ENCODE data around the gene GNG14. TPM values are rescaled to one million over a fixed set of nuclear protein-coding genes. Genes with fewer than 3 reads are reported as not detected.

GNG14 gene
- total RNA-seq, 1 experiment from 2014 or later: not detected

DNA sequence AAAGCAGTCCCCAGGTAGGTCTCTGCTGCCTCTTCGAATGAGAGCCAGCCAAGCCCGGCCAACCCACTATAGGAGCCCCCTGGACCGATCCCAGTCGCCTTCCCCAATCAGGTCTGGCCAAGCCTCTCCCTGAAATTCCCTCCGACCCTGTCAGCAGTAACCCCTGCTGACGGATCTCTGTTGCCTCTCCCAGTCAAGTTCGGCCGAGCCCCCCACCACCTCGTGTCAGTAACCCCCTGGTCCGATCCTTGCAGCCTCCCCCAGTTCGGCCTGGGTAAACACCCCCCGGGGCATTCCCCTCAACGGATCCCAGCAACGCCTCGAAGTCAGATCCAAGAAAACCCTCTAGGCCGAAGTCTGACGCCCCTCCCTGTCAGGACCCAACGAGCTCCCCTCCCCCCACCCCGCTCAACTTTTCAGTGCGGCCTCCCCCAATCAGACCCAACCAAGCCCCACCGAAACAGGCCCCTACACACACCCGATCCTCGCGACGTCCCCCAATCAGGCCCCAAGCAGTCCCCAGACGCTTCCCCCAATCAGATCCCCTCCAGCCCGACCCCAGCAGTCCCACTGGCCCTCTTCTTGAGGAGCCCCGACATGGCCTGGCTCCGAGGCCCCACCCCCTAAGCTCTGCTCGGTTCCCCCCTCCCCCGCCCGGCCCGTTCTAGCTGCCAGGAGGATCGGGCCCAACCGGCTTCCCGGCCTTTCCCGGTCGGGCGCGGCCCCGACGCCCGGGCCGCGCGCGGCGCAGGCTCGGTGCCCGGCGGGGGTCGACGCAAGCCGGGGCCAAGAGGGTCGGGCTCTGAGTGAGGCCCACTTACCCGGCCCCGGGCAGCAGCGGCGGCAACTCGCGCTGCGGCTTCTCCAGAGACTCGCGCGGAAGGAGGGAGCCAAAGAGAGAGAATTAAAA lies 34.1 kb downstream of the GNG14 start:
- ChIA-PET CTCF (interaction anchor here (0.6 to 3.0 kb wide), 9 partner anchors 11 to 323 kb away, joined by 3 to 17 read pairs (median 3); partner anchors contain the start of gene TRIR), POLR2A (interaction anchor here (1.1 to 3.9 kb wide), 5 partner anchors 12 to 70 kb away, joined by 3 to 32 read pairs (median 15); partner anchors contain the start of genes GET3 and JUNB), RAD21 (ENCODE audit: low non-redundant PET in 1 of 2, low total read pairs in 2 of 2, uncharacterized antibody in 2 of 2, unreplicated experiment in 2 of 2) (interaction anchor here in 1 of 2 experiments (1.0 kb wide), 1 partner anchor 12 kb away, joined by 5 read pairs; no protein-coding TSS in a partner anchor)
- no peaks in the 10 kb centered on the region for H3K27me3 ChIP-seq (ENCODE audit: insufficient read depth, low read length)
- no peak overlapping the region for H2AFZ ChIP-seq (ENCODE audit: low read depth, low read length, poor library complexity, severe bottlenecking)
- H3K4me3 ChIP-seq (replicated peaks in 1 of 2; ENCODE audit: low read depth in 1 of 2, low read length in 2 of 2): peak overlapping the region; percentile 82 to 93
- intact Hi-C loops (cut with micrococcal nuclease): no loop called here
- no peaks in the 10 kb centered on the region for H4K20me1 ChIP-seq (ENCODE audit: insufficient read depth)
- no peaks in the 10 kb centered on the region for H3K9me2 ChIP-seq (ENCODE audit: insufficient read depth)
- BruUV-seq (replicated peaks): no TSS peak
- H3K9me3 ChIP-seq (ENCODE audit: control insufficient read depth in 1 of 2, insufficient read depth in 1 of 2, low read depth in 1 of 2, low read length in 2 of 2): no peaks in the 10 kb centered on the region
- peaks cover 5 to 21% of the 10 kb centered on the region in 2 experiments; a peak in 2 of 4 replicates for H3K36me3 ChIP-seq (ENCODE audit: control insufficient read depth in 1 of 2, insufficient read depth in 2 of 2, low read length in 2 of 2)
- DNase-seq (ENCODE audit: low read depth, low spot score) (no peak), ATAC-seq (peak; percentile 59)
- H3K79me2 ChIP-seq (ENCODE audit: insufficient read depth, low read length): peaks cover 67% of the 10 kb centered on the region
- TF ChIP-seq RAD21 (IDR thresholded peaks at IDR 0.05; ENCODE audit: low read depth) (no peak), YY1 (IDR thresholded peaks at IDR 0.05; ENCODE audit: extremely low read depth, insufficient replicate concordance, low read depth, low read length) (no peak), FOSL1 (IDR thresholded peaks at IDR 0.05; ENCODE audit: low read depth) (no peak), EZH2 (IDR thresholded peaks at IDR 0.05) (no peak), ZFX (IDR thresholded peaks at IDR 0.05) (peak; percentile 82; the same call in 1 of the 2 replicates), ELF1 (IDR thresholded peaks at IDR 0.05; ENCODE audit: borderline replicate concordance, low read depth) (no peak)
- TF ChIP-seq, protein P1, sequence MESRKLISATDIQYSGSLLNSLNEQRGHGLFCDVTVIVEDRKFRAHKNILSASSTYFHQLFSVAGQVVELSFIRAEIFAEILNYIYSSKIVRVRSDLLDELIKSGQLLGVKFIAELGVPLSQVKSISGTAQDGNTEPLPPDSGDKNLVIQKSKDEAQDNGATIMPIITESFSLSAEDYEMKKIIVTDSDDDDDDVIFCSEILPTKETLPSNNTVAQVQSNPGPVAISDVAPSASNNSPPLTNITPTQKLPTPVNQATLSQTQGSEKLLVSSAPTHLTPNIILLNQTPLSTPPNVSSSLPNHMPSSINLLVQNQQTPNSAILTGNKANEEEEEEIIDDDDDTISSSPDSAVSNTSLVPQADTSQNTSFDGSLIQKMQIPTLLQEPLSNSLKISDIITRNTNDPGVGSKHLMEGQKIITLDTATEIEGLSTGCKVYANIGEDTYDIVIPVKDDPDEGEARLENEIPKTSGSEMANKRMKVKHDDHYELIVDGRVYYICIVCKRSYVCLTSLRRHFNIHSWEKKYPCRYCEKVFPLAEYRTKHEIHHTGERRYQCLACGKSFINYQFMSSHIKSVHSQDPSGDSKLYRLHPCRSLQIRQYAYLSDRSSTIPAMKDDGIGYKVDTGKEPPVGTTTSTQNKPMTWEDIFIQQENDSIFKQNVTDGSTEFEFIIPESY (IDR thresholded peaks at IDR 0.05; ENCODE audit: extremely low read depth, insufficient replicate concordance, low read length): no peak
- TF ChIP-seq, protein P2, sequence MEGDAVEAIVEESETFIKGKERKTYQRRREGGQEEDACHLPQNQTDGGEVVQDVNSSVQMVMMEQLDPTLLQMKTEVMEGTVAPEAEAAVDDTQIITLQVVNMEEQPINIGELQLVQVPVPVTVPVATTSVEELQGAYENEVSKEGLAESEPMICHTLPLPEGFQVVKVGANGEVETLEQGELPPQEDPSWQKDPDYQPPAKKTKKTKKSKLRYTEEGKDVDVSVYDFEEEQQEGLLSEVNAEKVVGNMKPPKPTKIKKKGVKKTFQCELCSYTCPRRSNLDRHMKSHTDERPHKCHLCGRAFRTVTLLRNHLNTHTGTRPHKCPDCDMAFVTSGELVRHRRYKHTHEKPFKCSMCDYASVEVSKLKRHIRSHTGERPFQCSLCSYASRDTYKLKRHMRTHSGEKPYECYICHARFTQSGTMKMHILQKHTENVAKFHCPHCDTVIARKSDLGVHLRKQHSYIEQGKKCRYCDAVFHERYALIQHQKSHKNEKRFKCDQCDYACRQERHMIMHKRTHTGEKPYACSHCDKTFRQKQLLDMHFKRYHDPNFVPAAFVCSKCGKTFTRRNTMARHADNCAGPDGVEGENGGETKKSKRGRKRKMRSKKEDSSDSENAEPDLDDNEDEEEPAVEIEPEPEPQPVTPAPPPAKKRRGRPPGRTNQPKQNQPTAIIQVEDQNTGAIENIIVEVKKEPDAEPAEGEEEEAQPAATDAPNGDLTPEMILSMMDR (IDR thresholded peaks at IDR 0.05 in 2 of 3, conservative IDR thresholded peaks at IDR 0.05 in 1 of 3; ENCODE audit: borderline replicate concordance in 1 of 3, insufficient read depth in 1 of 3, low read depth in 2 of 3, low read length in 2 of 3): no peak
- H3K4me2 ChIP-seq (ENCODE audit: low read length): peak overlapping the region; percentile 78
- peaks cover 0 to 41% of the 10 kb centered on the region in 2 experiments; a peak in 3 of 4 replicates for H3K4me1 ChIP-seq (ENCODE audit: control insufficient read depth in 1 of 2, insufficient read depth in 2 of 2, low read length in 2 of 2)
- H3K9ac ChIP-seq (ENCODE audit: low read length): peak overlapping the region; percentile 93
- H3K27ac ChIP-seq (ENCODE audit: low read depth, low read length): peak overlapping the region; percentile 88
